ENCODE results near the gene TMEM184B. TPM values are rescaled to one million over a fixed set of nuclear protein-coding genes. Genes with fewer than 3 reads are reported as not detected.

Gene TMEM184B
- total and polyA plus RNA-seq, 2 donors (not counting 1 experiment from before 2014, with no cell fraction given): 9.9 to 24.7 TPM

GRCh38 chr22:38269466-38269865 is 3.3 kb downstream of the TMEM184B start:
- WGBS (ENCODE audit: insufficient coverage): 93% methylated on average over 7 of the region's 7 CpGs
- H3K4me3 ChIP-seq (ENCODE audit: control extremely low read depth in 1 of 5, extremely low read depth in 1 of 5, insufficient read depth in 1 of 5, low read depth in 2 of 5, low read length in 4 of 5): no peak overlapping the region
- no peak overlapping the region for H2AFZ ChIP-seq (ENCODE audit: insufficient read depth, low read depth, low read length, poor library complexity, severe bottlenecking)
- H3K4me1 Mint-ChIP-seq: peaks cover 43% of the 10 kb centered on the region
- H3K36me3 ChIP-seq (replicated peaks in 1 of 2; ENCODE audit: control extremely low read depth in 1 of 2, control insufficient read depth in 1 of 2, extremely low read depth in 1 of 2, insufficient read depth in 2 of 2, low read length in 1 of 2): no peaks in the 10 kb centered on the region
- no peak overlapping the region for H3K27ac Mint-ChIP-seq
- H3K27me3 ChIP-seq (replicated peaks in 1 of 4; ENCODE audit: control extremely low read depth in 1 of 4, control insufficient read depth in 3 of 4, insufficient read depth in 4 of 4, low read length in 3 of 4): no peaks in the 10 kb centered on the region
- TF ChIP-seq EZH2 (IDR thresholded peaks at IDR 0.05; ENCODE audit: borderline replicate concordance, insufficient read depth, low read depth, low read length, poor library complexity, severe bottlenecking): no peak
- TF ChIP-seq, protein P1, sequence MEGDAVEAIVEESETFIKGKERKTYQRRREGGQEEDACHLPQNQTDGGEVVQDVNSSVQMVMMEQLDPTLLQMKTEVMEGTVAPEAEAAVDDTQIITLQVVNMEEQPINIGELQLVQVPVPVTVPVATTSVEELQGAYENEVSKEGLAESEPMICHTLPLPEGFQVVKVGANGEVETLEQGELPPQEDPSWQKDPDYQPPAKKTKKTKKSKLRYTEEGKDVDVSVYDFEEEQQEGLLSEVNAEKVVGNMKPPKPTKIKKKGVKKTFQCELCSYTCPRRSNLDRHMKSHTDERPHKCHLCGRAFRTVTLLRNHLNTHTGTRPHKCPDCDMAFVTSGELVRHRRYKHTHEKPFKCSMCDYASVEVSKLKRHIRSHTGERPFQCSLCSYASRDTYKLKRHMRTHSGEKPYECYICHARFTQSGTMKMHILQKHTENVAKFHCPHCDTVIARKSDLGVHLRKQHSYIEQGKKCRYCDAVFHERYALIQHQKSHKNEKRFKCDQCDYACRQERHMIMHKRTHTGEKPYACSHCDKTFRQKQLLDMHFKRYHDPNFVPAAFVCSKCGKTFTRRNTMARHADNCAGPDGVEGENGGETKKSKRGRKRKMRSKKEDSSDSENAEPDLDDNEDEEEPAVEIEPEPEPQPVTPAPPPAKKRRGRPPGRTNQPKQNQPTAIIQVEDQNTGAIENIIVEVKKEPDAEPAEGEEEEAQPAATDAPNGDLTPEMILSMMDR (IDR thresholded peaks at IDR 0.05): no peak
- H3K4me2 ChIP-seq (replicated peaks; ENCODE audit: low read depth, low read length, poor library complexity, severe bottlenecking): no peak overlapping the region
- ChIA-PET POLR2A (interaction anchor here (0.6 to 0.9 kb wide), 2 partner anchors 9 to 18 kb away, joined by 3 read pairs; no protein-coding TSS in a partner anchor), CTCF (interaction anchor here (0.8 kb wide), 1 partner anchor 8 kb away, joined by 3 read pairs; no protein-coding TSS in a partner anchor)
- H4K20me1 ChIP-seq (ENCODE audit: control insufficient read depth, insufficient read depth, low read length, poor library complexity, severe bottlenecking): no peaks in the 10 kb centered on the region
- no peak for DNase-seq
- H3K9ac ChIP-seq (ENCODE audit: low read length): no peak overlapping the region
- H3K79me2 ChIP-seq (ENCODE audit: control insufficient read depth, insufficient read depth, low read length): peaks cover 24% of the 10 kb centered on the region
- no peaks in the 10 kb centered on the region for H3K9me3 ChIP-seq (ENCODE audit: control extremely low read depth in 1 of 3, control insufficient read depth in 2 of 3, insufficient read depth in 1 of 3, low read length in 2 of 3)
- no peak overlapping the region for H3K27ac ChIP-seq (ENCODE audit: low read length in 2 of 2)
- intact Hi-C loops (cut with micrococcal nuclease): no loop called here
- ATAC-seq (ENCODE audit: low read depth): no peak
- H3K27me3 Mint-ChIP-seq: no peaks in the 10 kb centered on the region
- no peak overlapping the region for H3K4me3 Mint-ChIP-seq
- peaks cover 15 to 29% of the 10 kb centered on the region in 2 donors for H3K4me1 ChIP-seq (ENCODE audit: control insufficient read depth in 2 of 2, insufficient read depth in 2 of 2, low read length in 2 of 2)
- H3K9me3 Mint-ChIP-seq (ENCODE audit: insufficient read depth): no peaks in the 10 kb centered on the region

DNA sequence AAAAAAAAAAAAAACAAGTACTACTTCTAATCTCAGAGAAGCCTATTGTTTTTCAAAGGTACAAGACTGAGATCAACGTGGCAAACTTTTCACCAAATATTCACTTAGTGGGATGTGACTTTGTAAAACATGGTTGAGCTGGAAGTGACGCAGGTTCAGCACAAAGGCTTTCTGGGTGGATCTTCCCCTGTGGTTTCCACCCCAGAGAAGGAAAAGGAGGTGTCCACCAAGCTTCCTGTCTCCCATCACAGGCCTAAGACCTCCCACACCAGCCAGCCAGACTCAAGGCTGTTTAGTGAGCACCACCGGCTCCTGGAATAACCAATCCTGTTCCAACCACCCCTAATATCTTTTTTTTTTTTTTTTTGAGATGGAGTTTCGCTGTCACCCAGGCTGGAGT is 5.7 kb downstream of the TMEM184B start:
- Histone ChIP-seq H3K27ac (ENCODE audit: low read length in 2 of 2) (no peak overlapping the region), H3K4me2 (replicated peaks; ENCODE audit: low read depth, low read length, poor library complexity, severe bottlenecking) (no peak overlapping the region), H3K79me2 (ENCODE audit: control insufficient read depth, insufficient read depth, low read length) (peaks cover 18% of the 10 kb centered on the region), H3K36me3 (replicated peaks in 1 of 2; ENCODE audit: control extremely low read depth in 1 of 2, control insufficient read depth in 1 of 2, extremely low read depth in 1 of 2, insufficient read depth in 2 of 2, low read length in 1 of 2) (no peaks in the 10 kb centered on the region), H2AFZ (ENCODE audit: insufficient read depth, low read depth, low read length, poor library complexity, severe bottlenecking) (no peak overlapping the region), H3K27me3 (replicated peaks in 1 of 4; ENCODE audit: control extremely low read depth in 1 of 4, control insufficient read depth in 3 of 4, insufficient read depth in 4 of 4, low read length in 3 of 4) (no peaks in the 10 kb centered on the region), H3K9me3 (ENCODE audit: control extremely low read depth in 1 of 3, control insufficient read depth in 2 of 3, insufficient read depth in 1 of 3, low read length in 2 of 3) (no peaks in the 10 kb centered on the region), H3K4me3 (ENCODE audit: control extremely low read depth in 1 of 5, extremely low read depth in 1 of 5, insufficient read depth in 1 of 5, low read depth in 2 of 5, low read length in 4 of 5) (no peak overlapping the region), H3K4me1 (ENCODE audit: control insufficient read depth in 2 of 2, insufficient read depth in 2 of 2, low read length in 2 of 2) (peaks cover 6 to 16% of the 10 kb centered on the region in 2 donors), H4K20me1 (ENCODE audit: control insufficient read depth, insufficient read depth, low read length, poor library complexity, severe bottlenecking) (peaks cover 5% of the 10 kb centered on the region), H3K9ac (ENCODE audit: low read length) (no peak overlapping the region)
- Mint-ChIP-seq H3K4me1 (peaks cover 38% of the 10 kb centered on the region), H3K4me3 (no peak overlapping the region), H3K27me3 (no peaks in the 10 kb centered on the region), H3K27ac (no peak overlapping the region), H3K9me3 (ENCODE audit: insufficient read depth) (no peaks in the 10 kb centered on the region)
- CTCF ChIA-PET: interaction anchor here (0.7 kb wide), 2 partner anchors 10 to 594 kb away, joined by 3 to 6 read pairs; no protein-coding TSS in a partner anchor
- DNase-seq (peak; percentile 37), ATAC-seq (ENCODE audit: low read depth) (no peak)
- intact Hi-C loops (cut with micrococcal nuclease): no loop called here
- TF ChIP-seq, protein P1 (IDR thresholded peaks at IDR 0.05): no peak
- TF ChIP-seq EZH2 (IDR thresholded peaks at IDR 0.05; ENCODE audit: borderline replicate concordance, insufficient read depth, low read depth, low read length, poor library complexity, severe bottlenecking): no peak
- WGBS (ENCODE audit: insufficient coverage): 17% methylated on average over 1 of the region's 4 CpGs
- POLR2A ChIA-PET: interaction anchor here (0.7 kb wide), 1 partner anchor 14 kb away, joined by 5 read pairs; no protein-coding TSS in a partner anchor
